Sciatic nerve (tissue), 2 donors: ENCODE data around the gene SF3B2. TPM values are rescaled to one million over a fixed set of nuclear protein-coding genes. Genes with fewer than 3 reads are reported as not detected.
"Not testable (repeated sequence)": the region's sequence is repeated elsewhere in the genome, so short reads cannot be mapped to it uniquely, and the experiment has no call there.

Experiments used
- ATAC-seq: fragments of 200-7000 bp; cut with Tn5 transposase; one replicate; pipeline ENCODE4 v1.9.1; 2020; ENCODE audit warnings: mild to moderate bottlenecking, moderate library complexity
- DNase-seq: peaks from one replicate; pipeline ENCODE4 v3.0.0-alpha.2; 2020; ENCODE audit warnings: low spot score
- intact Hi-C: fragments of 100-400 bp; cut with DNase I; formaldehyde crosslinking; loops from one replicate; pipeline ENCODE4 v1.14.2; 2022
- total RNA-seq: library from RNA; stranded (reverse); fragmentation: NEBNext Ultra II Directional; extraction: Animal tissue kit (Norgen Biotek cat#: 25700); gene quantifications from one replicate; pipeline ENCODE4 v1.2.1, GENCODE V29; 2021
- donor health status: DM: no; HTN: no; CAD: no.
- donor health status: DM: no; HTN: no; CAD: no.

SF3B2 gene, protein sequence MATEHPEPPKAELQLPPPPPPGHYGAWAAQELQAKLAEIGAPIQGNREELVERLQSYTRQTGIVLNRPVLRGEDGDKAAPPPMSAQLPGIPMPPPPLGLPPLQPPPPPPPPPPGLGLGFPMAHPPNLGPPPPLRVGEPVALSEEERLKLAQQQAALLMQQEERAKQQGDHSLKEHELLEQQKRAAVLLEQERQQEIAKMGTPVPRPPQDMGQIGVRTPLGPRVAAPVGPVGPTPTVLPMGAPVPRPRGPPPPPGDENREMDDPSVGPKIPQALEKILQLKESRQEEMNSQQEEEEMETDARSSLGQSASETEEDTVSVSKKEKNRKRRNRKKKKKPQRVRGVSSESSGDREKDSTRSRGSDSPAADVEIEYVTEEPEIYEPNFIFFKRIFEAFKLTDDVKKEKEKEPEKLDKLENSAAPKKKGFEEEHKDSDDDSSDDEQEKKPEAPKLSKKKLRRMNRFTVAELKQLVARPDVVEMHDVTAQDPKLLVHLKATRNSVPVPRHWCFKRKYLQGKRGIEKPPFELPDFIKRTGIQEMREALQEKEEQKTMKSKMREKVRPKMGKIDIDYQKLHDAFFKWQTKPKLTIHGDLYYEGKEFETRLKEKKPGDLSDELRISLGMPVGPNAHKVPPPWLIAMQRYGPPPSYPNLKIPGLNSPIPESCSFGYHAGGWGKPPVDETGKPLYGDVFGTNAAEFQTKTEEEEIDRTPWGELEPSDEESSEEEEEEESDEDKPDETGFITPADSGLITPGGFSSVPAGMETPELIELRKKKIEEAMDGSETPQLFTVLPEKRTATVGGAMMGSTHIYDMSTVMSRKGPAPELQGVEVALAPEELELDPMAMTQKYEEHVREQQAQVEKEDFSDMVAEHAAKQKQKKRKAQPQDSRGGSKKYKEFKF
- total RNA-seq: 154 TPM

DNA sequence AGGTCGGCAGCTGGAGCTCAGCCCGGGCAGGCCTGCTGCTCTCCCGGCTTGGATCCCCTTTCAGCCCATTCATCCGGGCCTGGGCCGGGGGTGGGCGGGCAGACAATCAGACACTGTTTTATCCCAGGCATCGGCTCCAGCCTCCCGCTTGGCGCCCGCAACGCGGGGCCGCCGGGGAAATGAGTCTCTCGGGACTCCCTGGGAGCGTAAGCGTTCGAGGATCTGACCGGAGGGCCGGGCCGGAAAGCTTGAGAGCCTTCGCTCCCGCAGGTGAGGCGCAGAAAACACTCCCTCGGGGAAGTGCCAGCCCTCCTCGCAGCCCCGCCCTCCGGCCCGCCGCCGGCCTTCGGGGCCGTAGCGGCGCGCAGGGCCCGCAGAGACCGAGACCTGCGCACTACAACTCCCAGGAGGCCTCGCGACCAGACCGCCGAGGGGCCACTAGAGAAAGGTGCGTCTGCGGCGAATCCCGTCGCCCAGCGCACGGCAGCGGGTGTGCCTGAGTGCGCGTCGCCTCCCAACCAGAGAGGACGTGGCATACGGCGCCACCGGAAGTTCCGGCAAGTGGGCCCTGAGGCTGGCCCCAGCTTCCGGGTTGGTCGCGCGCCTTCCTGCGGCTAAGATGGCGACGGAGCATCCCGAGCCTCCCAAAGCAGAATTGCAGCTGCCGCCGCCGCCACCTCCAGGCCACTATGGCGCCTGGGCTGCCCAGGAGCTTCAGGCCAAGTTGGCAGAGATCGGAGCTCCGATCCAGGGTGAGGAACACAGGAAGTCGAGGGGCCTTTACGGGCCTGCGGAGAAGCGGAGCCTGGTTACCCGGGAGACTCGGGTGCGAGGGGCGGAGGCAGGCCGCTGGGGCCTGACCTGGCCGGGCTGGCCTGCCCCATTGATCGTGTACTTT, at the start of gene SF3B2:
Gene SF3B2 (plus strand): TSS at position 599 of the 898 bp plus-strand sequence. CDS start 21 bp downstream, at position 620.
- DNase-seq (peak; percentile 97), ATAC-seq (peak; percentile 99)
- intact Hi-C loops: no loop called here

DNA sequence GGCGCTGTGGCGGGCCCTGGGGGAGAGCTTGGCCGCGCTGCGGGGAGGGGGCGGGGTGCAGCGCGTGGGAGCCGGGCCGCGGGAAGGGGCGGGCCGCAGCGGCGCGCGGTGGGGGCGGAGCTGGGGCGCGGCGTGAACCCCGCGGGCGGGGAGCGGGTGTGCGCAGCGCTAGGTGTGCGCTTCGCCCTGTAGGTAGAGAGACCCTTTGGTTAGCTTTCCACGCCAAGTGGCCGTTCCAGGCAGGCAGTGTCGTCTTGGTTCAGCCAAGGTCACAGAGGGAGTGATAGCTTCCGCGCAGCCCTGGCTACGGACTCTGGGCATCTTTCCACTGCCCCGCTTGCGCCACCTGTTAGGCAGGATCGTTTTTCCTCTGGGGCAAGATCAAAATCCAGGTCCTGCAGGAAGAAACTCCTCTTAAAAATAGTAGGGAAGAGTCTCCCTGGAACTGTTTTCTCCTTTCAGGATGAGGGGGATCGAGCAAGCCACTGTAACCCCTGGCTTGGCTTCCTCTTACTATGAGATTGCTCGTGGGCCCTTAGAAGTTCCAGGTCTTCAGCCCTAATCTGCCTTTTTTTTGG, 49.4 kb upstream of the SF3B2 start:
- intact Hi-C loops: no loop called here
- peak; percentile 79 for ATAC-seq

DNA sequence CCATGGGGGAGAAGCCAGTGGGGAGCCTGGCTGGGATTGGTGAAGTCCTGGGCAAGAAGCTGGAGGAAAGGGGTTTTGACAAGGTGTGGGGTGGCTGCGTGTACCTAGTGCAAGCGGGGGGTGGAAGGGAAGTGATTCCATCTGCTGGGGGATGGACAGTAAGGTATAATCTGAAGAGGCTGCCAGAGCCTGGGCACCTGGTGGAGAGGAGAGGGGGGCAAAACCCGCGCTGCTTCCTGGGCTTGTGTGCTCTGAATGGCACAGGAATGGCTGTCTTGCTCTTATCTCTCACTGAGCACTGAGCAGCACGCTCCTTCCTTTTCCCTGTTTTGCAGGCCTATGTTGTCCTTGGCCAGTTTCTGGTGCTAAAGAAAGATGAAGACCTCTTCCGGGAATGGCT, 48.9 kb upstream of the SF3B2 start:
- ATAC-seq: no peak
- DNase-seq: no peak
- intact Hi-C loops: no loop called here

More for the DNA sequence above, 49.4 kb upstream of the SF3B2 start:
- no peak for DNase-seq

DNA sequence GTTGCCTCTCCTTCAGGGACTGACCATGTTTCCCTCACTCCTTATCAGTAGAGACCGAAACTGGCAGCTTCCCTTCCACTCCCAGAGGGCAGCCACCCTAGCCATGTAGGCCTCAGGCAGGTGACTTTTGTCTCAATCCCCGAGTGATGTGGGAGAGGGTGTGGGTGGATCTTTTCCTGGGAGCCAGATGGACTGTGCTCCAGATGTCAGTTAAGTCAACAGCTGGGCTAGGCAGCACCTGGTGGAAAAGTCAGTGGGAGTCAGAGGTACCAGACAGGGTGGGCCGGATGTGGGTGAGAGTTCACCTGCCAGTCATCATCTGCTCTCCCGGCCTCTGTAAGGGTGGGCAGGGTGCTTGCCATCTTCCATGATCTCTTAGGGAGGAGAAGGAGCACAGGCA, 48.0 kb upstream of the SF3B2 start:
- no peak for DNase-seq
- intact Hi-C loops: no loop called here
- ATAC-seq: no peak

DNA sequence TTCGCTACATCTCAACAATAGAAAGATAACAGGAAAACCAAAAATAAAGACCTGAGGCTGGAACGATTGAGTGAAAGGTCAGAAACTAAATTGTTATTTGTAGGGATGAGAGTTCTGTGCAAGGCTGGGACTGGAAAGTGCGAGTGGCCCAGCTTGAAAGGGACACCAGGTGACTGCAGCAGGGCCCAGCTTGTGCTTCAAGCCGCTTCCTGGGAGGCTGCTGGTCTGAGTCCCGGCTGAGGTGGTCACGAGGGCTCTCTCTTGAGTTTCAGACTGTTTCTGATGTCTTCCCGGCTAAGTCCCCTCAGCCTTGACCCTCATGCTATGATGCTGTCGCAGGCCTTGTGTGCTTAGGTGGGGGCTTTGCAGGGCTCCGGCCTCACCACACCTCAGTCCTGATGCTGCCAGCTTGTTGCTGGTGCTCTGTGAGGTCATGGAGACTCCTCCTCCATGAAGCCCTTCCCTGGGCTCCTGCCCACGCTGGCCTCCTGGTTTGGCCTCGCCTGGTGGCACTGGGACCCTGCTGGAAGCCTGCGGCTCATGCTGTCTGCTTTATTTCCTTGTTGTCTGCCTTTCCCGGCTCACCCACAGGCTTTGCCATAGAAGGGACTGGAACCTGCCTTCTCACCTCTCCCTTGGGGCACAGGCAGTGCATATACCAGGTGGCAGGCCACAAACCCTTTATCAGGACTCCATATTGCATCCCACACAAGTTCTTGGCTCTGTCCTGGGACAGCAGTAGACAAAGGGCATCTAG, 45.9 kb upstream of the SF3B2 start:
- ATAC-seq: no peak
- intact Hi-C loops: no loop called here

DNA sequence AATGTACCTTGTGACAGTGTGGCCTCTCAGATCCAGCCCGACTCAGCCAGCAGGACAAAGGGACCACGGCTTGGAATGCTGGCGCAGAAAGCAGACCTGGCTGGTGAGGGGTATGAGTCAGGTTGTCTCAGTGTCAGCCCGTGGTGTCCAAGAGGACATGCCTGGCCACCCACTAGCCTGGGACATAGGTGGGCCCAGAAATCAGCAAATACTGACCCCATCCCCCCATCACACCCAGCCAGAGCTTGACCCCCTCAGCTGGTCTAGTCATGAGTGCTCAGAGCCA, 45.3 kb upstream of the SF3B2 start:
- intact Hi-C loops: no loop called here
- no peak for ATAC-seq
- DNase-seq: no peak

More for the DNA sequence above, 45.9 kb upstream of the SF3B2 start:
- no peak for DNase-seq

DNA sequence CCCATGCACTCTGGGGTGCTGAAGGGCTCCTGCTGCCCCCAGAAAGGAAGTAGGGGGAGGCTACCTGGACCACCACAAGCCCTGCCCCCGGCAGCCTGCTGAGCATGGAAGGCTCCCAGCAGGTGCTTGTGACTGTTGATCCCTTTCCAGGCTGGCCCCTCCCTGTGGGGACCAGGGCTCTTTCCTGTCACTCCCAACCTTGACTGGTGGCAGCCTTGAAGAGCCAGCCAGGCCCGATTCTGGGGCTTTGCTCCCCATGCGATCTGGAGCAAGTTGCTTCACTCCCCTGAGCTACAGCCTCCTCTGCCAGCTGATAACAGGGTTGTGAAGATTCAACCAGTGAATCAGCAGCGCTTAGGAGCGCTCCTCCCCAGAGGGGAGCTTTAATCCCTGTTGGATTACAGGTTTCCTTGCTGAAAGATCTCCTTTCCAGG, 44.9 kb upstream of the SF3B2 start:
- no peak for ATAC-seq
- intact Hi-C loops: no loop called here
- no peak for DNase-seq

DNA sequence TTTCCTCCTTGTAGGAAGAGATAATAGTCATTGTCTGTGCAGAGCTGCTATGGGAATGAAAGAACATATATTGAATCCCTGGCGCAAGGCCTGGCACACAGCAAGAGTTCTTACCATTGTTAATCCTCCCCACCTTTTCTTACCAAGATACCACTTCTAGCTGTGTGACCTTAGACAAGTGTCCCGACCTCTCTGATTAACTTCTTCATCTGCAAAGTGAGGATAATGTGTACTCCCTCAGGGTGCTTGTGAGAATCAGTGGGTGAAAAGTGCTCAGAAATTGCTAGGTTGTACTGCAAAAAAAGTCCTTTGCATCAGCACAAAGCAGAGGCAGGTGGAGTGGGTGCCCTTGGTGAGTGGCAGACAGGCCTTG, 44.1 kb upstream of the SF3B2 start:
- DNase-seq (no peak), ATAC-seq (no peak)
- intact Hi-C loops: no loop called here

DNA sequence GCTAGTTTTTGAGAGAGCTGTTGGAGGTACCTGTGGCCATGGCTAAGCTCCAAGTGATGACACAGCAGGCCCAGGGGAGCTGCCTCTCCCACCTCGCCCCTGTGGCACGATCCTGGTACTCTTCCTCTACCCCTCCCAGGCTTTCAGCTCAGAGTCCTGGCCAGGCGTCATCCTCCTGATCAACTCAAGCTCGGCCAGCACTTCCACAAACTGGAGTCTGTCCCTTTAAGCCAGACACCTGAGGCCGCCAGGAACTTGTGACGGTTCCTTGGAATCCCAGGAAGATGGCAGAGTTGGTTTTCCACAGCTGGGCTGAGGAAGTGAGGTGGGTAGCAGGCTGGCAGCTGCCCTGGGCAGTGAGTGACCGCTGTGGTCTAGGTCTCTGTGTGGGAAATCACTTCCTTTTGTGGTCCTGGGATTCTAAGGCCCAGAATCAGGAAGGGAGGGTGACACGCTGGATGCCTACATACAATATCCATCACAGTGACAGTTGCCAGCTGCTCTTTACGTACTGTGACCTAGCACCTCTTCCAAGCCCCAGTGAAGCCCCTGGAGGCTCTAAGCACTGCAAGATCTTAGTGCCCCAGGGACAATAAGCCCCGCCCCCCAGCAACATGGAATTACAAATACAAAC, 43.6 kb upstream of the SF3B2 start:
- ATAC-seq (no peak), DNase-seq (no peak)
- intact Hi-C loops: no loop called here

DNA sequence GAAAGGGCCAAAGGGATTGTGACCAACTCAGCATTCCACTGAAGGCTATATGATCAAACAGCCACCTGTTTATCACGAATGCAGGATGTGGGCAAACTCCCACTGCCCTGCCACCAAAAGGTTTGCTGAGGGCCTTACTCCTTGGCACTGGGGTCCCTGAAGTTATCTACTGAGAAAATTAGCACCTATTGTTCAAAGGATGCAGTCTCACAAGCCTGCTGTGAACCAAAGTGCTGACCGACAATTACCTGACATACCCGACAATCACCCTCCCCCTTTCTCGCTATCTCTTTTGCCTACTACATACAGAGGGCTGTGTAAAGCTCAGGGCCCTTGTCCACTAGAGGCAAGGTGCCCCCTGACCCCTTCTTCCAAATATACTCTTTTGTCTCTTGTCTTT, 42.1 kb upstream of the SF3B2 start:
- ATAC-seq, intact Hi-C loops, DNase-seq: not testable (repeated sequence)

DNA sequence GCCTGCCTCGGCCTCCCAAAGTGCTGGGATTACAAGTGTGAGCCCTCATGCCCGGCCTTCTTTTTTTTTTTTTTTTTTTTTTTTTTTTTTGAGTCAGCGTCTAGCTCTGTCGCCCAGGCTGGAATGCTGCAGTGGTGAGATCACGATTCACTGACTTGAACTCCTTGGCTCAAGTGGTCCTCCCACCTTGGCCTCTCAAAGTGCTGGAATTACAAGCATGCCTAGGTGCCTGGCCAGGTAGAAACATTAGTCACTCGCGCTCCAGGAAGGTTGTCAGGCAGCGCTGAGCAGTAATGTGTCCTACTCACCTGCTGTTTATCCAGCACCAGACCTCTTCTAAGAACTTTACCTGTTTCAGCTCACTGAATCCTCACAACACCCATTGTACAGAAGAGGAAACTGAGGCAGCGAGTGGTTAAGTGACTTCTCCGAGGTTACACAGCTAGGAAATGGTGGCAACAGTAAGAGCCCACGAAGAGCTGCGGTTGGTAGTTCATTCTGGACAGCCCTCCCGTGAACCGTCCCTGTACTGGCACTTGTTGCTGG, 40.9 kb upstream of the SF3B2 start:
- no peak for ATAC-seq
- intact Hi-C loops: no loop called here

DNA sequence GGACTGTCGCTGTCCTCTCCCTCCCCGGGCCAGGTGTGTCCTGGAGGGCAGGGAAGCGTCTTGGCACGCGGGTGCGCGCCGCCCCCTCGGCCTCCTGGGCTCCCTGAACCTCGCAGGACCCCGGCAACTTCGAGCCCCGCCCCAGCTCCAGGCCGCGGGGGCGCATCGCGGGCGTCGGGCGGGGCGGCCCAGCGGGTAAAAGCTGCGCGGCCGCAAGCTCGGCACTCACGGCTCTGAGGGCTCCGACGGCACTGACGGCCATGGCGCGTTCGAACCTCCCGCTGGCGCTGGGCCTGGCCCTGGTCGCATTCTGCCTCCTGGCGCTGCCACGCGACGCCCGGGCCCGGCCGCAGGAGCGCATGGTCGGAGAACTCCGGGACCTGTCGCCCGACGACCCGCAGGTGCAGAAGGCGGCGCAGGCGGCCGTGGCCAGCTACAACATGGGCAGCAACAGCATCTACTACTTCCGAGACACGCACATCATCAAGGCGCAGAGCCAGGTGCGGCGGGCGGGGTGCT, 40.3 kb upstream of the SF3B2 start, which contains the start of gene CST6:
Gene CST6 (plus strand): TSS at position 224 of the 519 bp plus-strand sequence. CDS start 37 bp downstream, at position 261.
- ATAC-seq (no peak), DNase-seq (no peak)
- intact Hi-C loops: no loop called here

More for the DNA sequence above, 40.9 kb upstream of the SF3B2 start:
- DNase-seq: no peak

DNA sequence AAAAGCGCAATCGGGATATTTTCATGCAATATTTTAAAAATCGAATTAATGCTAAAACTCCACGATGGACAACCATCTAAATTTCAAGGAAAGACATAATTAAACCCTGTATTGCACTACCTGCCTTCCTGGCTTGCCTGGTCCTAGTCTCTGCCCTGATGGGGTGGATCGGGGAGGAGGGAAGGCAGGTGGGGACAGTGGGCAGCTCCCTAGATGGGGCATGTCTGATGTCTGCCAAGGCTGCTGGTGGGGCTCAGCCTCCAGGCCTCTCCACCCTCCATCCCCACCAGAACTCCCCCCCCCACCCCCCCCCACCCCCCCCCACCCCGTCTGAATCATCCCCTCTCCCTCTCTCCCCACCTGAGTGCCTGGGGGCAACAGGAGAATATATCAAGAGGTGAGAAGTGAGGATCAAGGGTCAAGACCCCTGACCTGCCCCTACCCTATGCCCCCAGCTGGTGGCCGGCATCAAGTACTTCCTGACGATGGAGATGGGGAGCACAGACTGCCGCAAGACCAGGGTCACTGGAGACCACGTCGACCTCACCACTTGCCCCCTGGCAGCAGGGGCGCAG, 39.7 kb upstream of the SF3B2 start:
- no peak for DNase-seq
- ATAC-seq: no peak
- intact Hi-C loops: no loop called here

DNA sequence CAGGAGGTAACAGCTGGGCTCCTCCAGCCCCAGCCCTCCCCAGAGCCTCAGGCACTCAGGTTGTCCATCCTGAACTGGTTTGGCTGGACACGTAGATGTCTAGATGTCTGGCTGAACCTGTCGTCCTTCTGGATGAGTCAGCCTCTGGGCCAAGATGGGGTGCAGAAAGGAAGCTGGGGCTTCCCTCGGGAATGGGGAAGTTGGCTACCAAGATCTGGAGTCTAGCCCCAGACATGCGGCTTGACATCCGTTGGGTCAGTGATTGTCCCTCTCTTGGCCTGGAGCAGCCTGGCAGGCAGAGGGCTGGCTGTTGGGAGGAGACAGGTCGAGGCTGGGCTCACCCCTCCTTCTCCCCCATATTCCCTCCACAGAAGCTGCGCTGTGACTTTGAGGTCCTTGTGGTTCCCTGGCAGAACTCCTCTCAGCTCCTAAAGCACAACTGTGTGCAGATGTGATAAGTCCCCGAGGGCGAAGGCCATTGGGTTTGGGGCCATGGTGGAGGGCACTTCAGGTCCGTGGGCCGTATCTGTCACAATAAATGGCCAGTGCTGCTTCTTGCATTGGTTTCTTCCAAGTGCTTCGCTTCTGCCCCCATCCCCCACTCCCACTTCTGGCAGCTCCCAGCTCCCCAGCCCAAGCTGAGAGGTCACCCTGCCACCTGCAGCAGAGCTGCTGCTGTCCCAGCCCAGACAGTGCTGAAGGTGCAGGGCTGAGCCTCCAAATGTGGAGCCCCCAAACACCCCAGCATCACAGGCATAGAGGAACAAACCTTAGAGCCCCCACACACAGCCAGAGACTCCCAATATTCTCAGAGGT, 39.0 kb upstream of the SF3B2 start:
- intact Hi-C loops: no loop called here
- ATAC-seq: no peak
- DNase-seq: no peak

DNA sequence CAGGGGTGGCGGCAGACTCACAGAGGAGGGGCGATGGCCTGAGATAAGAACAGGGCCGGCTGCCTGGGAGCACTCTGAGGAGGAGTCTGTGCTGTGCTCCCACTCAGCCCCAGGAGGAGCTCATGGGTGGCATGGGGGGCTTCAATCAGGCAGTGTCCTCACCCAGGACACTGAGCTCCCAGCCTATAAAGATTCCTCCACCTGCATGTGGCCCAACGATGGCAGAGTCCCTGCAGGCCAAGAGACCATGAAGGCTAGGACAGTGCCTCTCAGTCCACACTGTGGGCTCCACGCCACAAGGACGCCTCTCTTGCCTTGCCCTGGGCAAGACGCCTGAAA, 38.4 kb upstream of the SF3B2 start:
- intact Hi-C loops: no loop called here
- no peak for DNase-seq

DNA sequence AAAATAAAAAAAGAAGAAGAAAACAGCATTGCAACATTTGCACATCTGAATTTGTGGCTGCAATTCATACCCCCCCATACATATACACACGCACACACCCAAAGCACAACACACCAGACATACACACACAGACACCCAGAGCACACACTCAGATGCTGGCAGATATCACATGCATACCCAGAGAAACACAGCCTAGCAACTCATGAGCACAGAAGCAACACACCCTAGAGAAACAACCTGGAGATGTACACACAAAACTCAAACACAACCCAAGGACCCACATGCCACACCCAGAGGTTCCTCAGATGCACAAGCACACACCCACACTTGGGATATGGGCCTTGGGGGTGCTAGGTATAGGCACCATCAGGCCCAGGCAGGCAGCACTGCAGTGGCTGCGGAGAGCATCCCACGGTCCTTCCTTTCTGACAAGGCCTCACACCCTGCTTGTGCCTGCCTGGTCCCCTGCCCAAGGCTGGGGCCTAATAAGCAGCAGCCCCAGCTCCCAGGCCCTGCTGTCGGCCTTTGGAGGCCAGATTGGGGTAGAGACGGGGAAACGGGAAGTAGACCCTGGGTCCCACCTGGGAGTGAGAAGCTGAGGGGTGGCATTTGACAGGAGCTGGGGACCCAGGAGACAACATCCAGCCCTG, 37.2 kb upstream of the SF3B2 start:
- ATAC-seq (no peak), DNase-seq (no peak)
- intact Hi-C loops: no loop called here

More for the DNA sequence above, 38.4 kb upstream of the SF3B2 start:
- no peak for ATAC-seq
